ENCODE results near the gene CNP. TPM values are rescaled to one million over a fixed set of nuclear protein-coding genes. Genes with fewer than 3 reads are reported as not detected.
A peak's percentile ranks its signal among the peaks of the same experiment; 100 is the strongest.

CNP gene
- total and polyA plus RNA-seq, 8 donors = 26.3 to 45.8 (median 32.1) TPM

DNA sequence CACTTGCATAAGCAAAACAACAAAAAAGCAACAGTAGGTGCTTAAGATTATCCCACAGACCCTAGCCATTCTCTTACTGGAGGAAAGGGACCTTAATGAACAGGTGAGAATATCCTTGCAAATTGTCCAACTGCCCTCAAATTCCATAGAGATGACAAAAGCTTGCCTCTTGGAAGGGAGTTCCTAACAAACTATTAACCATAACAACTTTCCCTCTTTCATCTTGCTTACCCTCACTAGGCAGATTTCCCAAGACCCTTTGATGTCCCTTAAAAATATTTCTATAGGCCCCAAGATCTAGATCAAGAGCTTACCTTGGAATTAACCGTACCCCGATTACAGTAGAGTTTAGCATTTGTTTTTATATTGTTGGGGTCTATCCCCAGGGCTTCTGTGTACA is 21.8 kb downstream of the CNP start:
- Histone ChIP-seq H3K27me3 (no peaks in the 10 kb centered on the region), H3K4me1 (peaks cover 0 to 3% (median 0%) of the 10 kb centered on the region in 3 donors), H3K9me3 (no peaks in the 10 kb centered on the region), H3K36me3 (peaks cover 4 to 58% (median 23%) of the 10 kb centered on the region in 3 donors), H3K27ac (no peak overlapping the region), H3K4me3 (no peak overlapping the region)
- intact Hi-C loops (cut with DNase I) = no loop called here
- no peak for DNase-seq
- TF ChIP-seq, protein P1, sequence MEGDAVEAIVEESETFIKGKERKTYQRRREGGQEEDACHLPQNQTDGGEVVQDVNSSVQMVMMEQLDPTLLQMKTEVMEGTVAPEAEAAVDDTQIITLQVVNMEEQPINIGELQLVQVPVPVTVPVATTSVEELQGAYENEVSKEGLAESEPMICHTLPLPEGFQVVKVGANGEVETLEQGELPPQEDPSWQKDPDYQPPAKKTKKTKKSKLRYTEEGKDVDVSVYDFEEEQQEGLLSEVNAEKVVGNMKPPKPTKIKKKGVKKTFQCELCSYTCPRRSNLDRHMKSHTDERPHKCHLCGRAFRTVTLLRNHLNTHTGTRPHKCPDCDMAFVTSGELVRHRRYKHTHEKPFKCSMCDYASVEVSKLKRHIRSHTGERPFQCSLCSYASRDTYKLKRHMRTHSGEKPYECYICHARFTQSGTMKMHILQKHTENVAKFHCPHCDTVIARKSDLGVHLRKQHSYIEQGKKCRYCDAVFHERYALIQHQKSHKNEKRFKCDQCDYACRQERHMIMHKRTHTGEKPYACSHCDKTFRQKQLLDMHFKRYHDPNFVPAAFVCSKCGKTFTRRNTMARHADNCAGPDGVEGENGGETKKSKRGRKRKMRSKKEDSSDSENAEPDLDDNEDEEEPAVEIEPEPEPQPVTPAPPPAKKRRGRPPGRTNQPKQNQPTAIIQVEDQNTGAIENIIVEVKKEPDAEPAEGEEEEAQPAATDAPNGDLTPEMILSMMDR (IDR thresholded peaks at IDR 0.05) = no peak
- WGBS, 2 donors = 95% methylated on average over 2 of the region's 2 CpGs
- ATAC-seq = no peak
- no peak for FAIRE-seq

DNA sequence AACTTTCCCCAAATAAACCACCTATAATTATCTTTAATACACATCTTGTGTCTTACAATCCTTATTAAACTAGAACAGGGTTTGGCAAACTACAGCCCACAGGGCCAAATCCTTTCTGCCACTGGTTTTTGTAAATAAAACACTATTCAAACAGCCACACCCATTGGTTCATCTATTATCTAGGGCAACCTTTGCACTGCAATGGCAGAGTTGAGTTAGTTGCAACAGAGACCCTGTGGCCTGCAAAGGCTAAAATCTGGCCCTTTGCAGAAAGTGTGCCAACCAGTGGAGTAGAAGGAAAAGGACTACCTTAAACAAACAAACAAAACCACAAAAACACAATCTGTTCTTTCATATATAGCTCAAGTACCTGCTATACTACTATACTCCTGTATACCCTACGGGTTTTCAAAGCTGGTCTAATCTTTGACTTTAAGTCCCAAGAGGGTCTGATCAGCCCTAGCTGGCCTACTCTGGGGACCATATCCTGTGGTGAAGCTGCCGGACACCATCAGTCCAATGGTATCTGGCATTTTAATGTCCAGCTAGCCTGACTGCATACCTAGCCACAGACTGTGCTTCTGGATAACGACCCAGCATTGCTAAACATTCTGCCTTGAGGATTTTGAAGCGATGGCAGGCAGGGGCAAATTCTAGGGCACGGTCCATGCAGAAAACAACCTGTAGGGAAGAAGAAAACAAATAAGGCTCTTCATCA is 23.3 kb downstream of the CNP start:
- TF ChIP-seq, protein P1 (IDR thresholded peaks at IDR 0.05) = no peak
- ATAC-seq (peak in 1 of 4 donors; percentile 49), DNase-seq (no peak), FAIRE-seq (no peak)
- peaks cover 4 to 61% (median 26%) of the 10 kb centered on the region in 3 donors for H3K36me3 ChIP-seq
- H3K27me3 ChIP-seq = no peaks in the 10 kb centered on the region
- H3K9me3 ChIP-seq = no peaks in the 10 kb centered on the region
- WGBS, 2 donors = 78 to 89% methylated on average over 5 of the region's 5 CpGs
- intact Hi-C loops (cut with DNase I) = no loop called here
- no peak overlapping the region for H3K27ac ChIP-seq
- H3K4me3 ChIP-seq = no peak overlapping the region
- H3K4me1 ChIP-seq = peaks cover 0 to 3% (median 0%) of the 10 kb centered on the region in 3 donors

DNA sequence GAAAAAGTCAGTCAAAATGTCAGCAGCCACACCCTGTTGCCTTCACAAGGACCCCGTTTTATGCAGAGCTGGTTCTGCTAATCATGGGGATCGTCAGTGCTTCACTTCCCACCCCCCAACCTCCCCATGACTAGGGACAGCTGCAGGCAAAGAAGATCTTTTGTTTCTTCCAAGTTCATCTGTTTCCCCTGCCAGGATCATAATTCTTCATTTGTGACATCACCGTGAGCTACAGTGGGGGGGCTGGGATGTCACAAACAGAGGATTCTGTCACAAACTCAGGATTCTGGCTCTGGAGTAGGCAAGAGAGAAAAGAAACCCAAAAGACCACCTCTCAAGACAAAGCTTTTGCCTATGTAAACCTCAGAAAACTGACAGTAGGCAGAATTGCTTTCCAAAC is 26.0 kb downstream of the CNP start:
- no peak for DNase-seq
- intact Hi-C loops (cut with DNase I) = no loop called here
- TF ChIP-seq, protein P1 (IDR thresholded peaks at IDR 0.05) = no peak
- Histone ChIP-seq H3K9me3 (no peaks in the 10 kb centered on the region), H3K27me3 (no peaks in the 10 kb centered on the region), H3K36me3 (peaks cover 6 to 74% (median 40%) of the 10 kb centered on the region in 3 donors), H3K4me1 (peaks cover 0 to 3% (median 0%) of the 10 kb centered on the region in 3 donors), H3K4me3 (no peak overlapping the region), H3K27ac (no peak overlapping the region)
- FAIRE-seq = no peak
- ATAC-seq = no peak
- WGBS, 2 donors = 89 to 91% methylated on average over 3 of the region's 3 CpGs

DNA sequence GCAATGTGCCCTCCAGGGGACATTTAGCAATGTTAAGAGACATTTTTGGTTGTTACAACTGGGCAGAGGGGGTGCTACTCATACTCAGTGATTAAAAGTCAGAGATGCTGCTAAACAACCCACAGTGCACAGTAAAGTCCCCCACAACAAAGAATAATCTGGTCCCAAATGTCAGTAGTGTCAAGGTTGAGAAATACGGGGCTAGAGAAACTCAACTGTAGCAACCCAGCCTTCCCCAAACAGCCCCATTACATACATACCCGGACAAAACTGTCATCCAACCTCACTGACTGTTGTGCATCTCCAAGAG is 30.2 kb downstream of the CNP start:
- FAIRE-seq (no peak), ATAC-seq (no peak), DNase-seq (no peak)
- Histone ChIP-seq H3K4me3 (no peak overlapping the region), H3K36me3 (peaks cover 7 to 60% (median 36%) of the 10 kb centered on the region in 3 donors), H3K4me1 (no peaks in the 10 kb centered on the region), H3K9me3 (no peaks in the 10 kb centered on the region), H3K27ac (no peak overlapping the region), H3K27me3 (no peaks in the 10 kb centered on the region)
- TF ChIP-seq, protein P1 (IDR thresholded peaks at IDR 0.05) = no peak
- intact Hi-C loops (cut with DNase I) = no loop called here
- WGBS, 2 donors = 93% methylated on average over 2 of the region's 2 CpGs

DNA sequence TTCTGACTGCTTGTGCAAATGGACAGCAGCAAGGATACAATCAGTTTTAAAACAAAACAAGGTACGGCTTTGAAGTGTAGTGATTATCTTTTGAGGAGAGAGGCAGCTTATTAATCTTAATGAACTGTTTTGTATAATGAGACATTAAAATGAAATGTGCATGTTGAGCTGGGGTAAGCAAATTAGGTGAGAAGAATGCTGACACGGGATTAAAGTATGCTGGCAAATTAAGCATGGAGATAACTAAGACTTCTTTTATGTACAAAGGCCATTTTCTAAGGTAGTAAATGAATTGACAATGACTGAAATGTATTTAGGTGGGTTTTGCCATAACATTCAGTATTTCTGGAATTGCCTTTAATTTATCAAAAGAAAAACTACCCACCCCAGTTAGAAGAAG is 31.9 kb downstream of the CNP start:
- H3K9me3 ChIP-seq = no peaks in the 10 kb centered on the region
- no peak overlapping the region for H3K27ac ChIP-seq
- no peak overlapping the region for H3K4me3 ChIP-seq
- 30 to 32% methylated on average over 2 of the region's 2 CpGs for WGBS, 2 donors
- H3K27me3 ChIP-seq = no peaks in the 10 kb centered on the region
- intact Hi-C loops (cut with DNase I) = no loop called here
- TF ChIP-seq, protein P1 (IDR thresholded peaks at IDR 0.05) = no peak
- DNase-seq (no peak), FAIRE-seq (no peak), ATAC-seq (no peak)
- H3K4me1 ChIP-seq = peaks cover 0 to 6% (median 0%) of the 10 kb centered on the region in 3 donors
- H3K36me3 ChIP-seq = peaks cover 7 to 50% (median 27%) of the 10 kb centered on the region in 3 donors

All from pancreas (tissue), 10 donors.